Common myeloid progenitor, CD34-positive (primary cell): ENCODE results near the gene IL1RL2.

Experiments
- CTCF ChIA-PET: fragments of 350-600 bp; sonication (Branson Sonifier 250); formaldehyde crosslinking; loops from one replicate; lab custom pipeline; 2021; ENCODE audit warnings: antibody characterized with exemption; lab: Charles Lee
- POLR2A ChIA-PET: fragments of 350-600 bp; sonication (Branson Sonifier 250); formaldehyde crosslinking; loops from one replicate; lab custom pipeline; 2021; ENCODE audit warnings: antibody characterized with exemption; lab: Charles Lee
- DNase-seq, 3 donors: peaks; one replicate each; pipeline versions ENCODE4 v3.0.0 to v3.0.0-alpha.2; 2013
- H3K27ac ChIP-seq, 2 experiments: 1 replicate in 1 of 2; 2 replicates in 1 of 2; pipeline ENCODE4 v1.7.0; 2013; ENCODE audit warnings: inconsistent platforms in 2 of 2, low read length in 2 of 2, mild to moderate bottlenecking in 2 of 2, low read depth in 1 of 2, moderate library complexity in 1 of 2; ENCODE audit not compliant: severe bottlenecking in 2 of 2, insufficient read depth in 1 of 2, poor library complexity in 1 of 2
- H3K27me3 ChIP-seq, 5 experiments: replicated peaks in 2 of 5; 1 replicate in 3 of 5; 2 replicates in 2 of 5; pipeline versions ENCODE4 v1.6.1 to v1.7.0; 2013; ENCODE audit warnings: low read length in 4 of 5, mild to moderate bottlenecking in 2 of 5, moderate library complexity in 2 of 5, inconsistent platforms in 1 of 5; ENCODE audit not compliant: insufficient read depth in 5 of 5, control insufficient read depth in 4 of 5
- H3K36me3 ChIP-seq, 4 experiments: 1 replicate in 2 of 4; 2 replicates in 2 of 4; pipeline versions ENCODE4 v1.6.1 to v1.7.0; 2013; ENCODE audit warnings: low read length in 3 of 4, control low read depth in 1 of 4, mild to moderate bottlenecking in 1 of 4; ENCODE audit not compliant: control insufficient read depth in 4 of 4, insufficient read depth in 4 of 4
- H3K4me1 ChIP-seq, 4 experiments: 1 replicate in 3 of 4; 2 replicates in 1 of 4; pipeline versions ENCODE4 v1.6.1 to v1.7.1; 2013; ENCODE audit warnings: low read length in 3 of 4, mild to moderate bottlenecking in 3 of 4, control low read depth in 1 of 4, inconsistent platforms in 1 of 4, moderate library complexity in 1 of 4; ENCODE audit not compliant: control insufficient read depth in 4 of 4, insufficient read depth in 4 of 4; ENCODE audit errors: control extremely low read depth in 1 of 4
- H3K4me3 ChIP-seq, 7 experiments: 1 replicate in 4 of 7; 2 replicates in 3 of 7; pipeline versions ENCODE4 v1.5.1 to v1.7.0; 2013; ENCODE audit warnings: mild to moderate bottlenecking in 7 of 7, low read length in 6 of 7, moderate library complexity in 6 of 7, inconsistent platforms in 2 of 7, low read depth in 2 of 7, control low read depth in 1 of 7; ENCODE audit not compliant: insufficient read depth in 4 of 7, control insufficient read depth in 1 of 7; ENCODE audit errors: extremely low read depth in 1 of 7
- H3K9me3 ChIP-seq, 5 experiments: 1 replicate in 4 of 5; 2 replicates in 1 of 5; pipeline versions ENCODE4 v1.6.1 to v1.7.1; 2013; ENCODE audit warnings: low read length in 4 of 5, mild to moderate bottlenecking in 2 of 5, inconsistent platforms in 1 of 5, low read depth in 1 of 5, moderate library complexity in 1 of 5; ENCODE audit not compliant: control insufficient read depth in 4 of 5, insufficient read depth in 2 of 5; ENCODE audit errors: control extremely low read depth in 1 of 5
- WGBS: methylation state at CpG from one replicate; pipeline ENCODE4 v1.1.5; 2013; ENCODE audit not compliant: insufficient coverage; 5-methylcytosine and 5-hydroxymethylcytosine counted together

IL1RL2 gene

GRCh38 chr2:102147935-102148334, 38.9 kb upstream of the IL1RL2 start:
- CTCF ChIA-PET = interaction anchor here (0.7 kb wide), 1 partner anchor 19 kb away, joined by 3 read pairs; no protein-coding TSS in a partner anchor

GRCh38 chr2:102149243-102149642, 37.6 kb upstream of the IL1RL2 start:
- peaks cover 0 to 3% (median 0%) of the 10 kb centered on the region in 4 experiments for H3K36me3 ChIP-seq
- DNase-seq = no peak
- no peak overlapping the region for H3K4me3 ChIP-seq
- H3K4me1 ChIP-seq = no peaks in the 10 kb centered on the region
- ChIA-PET CTCF (interaction anchor here (1.7 kb wide), 1 partner anchor 17 kb away, joined by 5 read pairs; no protein-coding TSS in a partner anchor), POLR2A (no interaction called here)
- peaks cover 0 to under 1% (median 0%) of the 10 kb centered on the region in 5 experiments for H3K27me3 ChIP-seq
- H3K9me3 ChIP-seq = peaks cover 9 to 51% (median 28%) of the 10 kb centered on the region in 5 experiments
- no peak overlapping the region for H3K27ac ChIP-seq
- no CpG with 5 or more reads among the region's 2 CpGs for WGBS

More at GRCh38 chr2:102147935-102148334, 38.9 kb upstream of the IL1RL2 start:
- Histone ChIP-seq H3K4me1 (peaks cover under 1 to 4% (median 3%) of the 10 kb centered on the region in 4 experiments), H3K9me3 (peaks cover 9 to 57% (median 28%) of the 10 kb centered on the region in 5 experiments), H3K27ac (no peak overlapping the region), H3K27me3 (peaks cover 0 to 13% (median 3%) of the 10 kb centered on the region in 5 experiments), H3K36me3 (peaks cover 0 to 3% (median 0%) of the 10 kb centered on the region in 4 experiments), H3K4me3 (no peak overlapping the region)
- 92% methylated on average over 2 of the region's 3 CpGs for WGBS
- peak in 1 of 3 donors; percentile 7 for DNase-seq
- POLR2A ChIA-PET = no interaction called here

GRCh38 chr2:102149644-102150455, 37.0 kb upstream of the IL1RL2 start:
- ChIA-PET CTCF (interaction anchor here (0.9 to 1.7 kb wide), 3 partner anchors 8 to 16 kb away, joined by 3 to 5 read pairs (median 3); no protein-coding TSS in a partner anchor), POLR2A (no interaction called here)
- no peak overlapping the region for H3K27ac ChIP-seq
- no peaks in the 10 kb centered on the region for H3K4me1 ChIP-seq
- DNase-seq = no peak
- H3K36me3 ChIP-seq = peaks cover 0 to 3% (median 0%) of the 10 kb centered on the region in 4 experiments
- no peak overlapping the region for H3K4me3 ChIP-seq
- 100% methylated on average over 6 of the region's 9 CpGs for WGBS
- H3K9me3 ChIP-seq = peaks cover 9 to 48% (median 28%) of the 10 kb centered on the region in 5 experiments
- H3K27me3 ChIP-seq = no peaks in the 10 kb centered on the region

- no peaks in the 10 kb centered on the region for H3K36me3 ChIP-seq
- CTCF ChIA-PET = interaction anchor here (1.1 to 1.8 kb wide), 2 partner anchors 10 to 12 kb away, joined by 5 to 6 read pairs; partner anchors contain the start of gene IL1R1
- no peak overlapping the region for H3K27ac ChIP-seq
- no peak for DNase-seq
- WGBS = 94% methylated on average over 6 of the region's 6 CpGs
- H3K4me3 ChIP-seq = no peak overlapping the region
- POLR2A ChIA-PET = no interaction called here
- H3K4me1 ChIP-seq = no peaks in the 10 kb centered on the region
- peaks cover 0 to 8% (median 7%) of the 10 kb centered on the region in 5 experiments for H3K9me3 ChIP-seq
- no peaks in the 10 kb centered on the region for H3K27me3 ChIP-seq
Measured at GRCh38 chr2:102154364-102154763, 32.5 kb upstream of the IL1RL2 start.

GRCh38 chr2:102154946-102155702, 31.7 kb upstream of the IL1RL2 start:
- H3K27ac ChIP-seq = no peak overlapping the region
- H3K9me3 ChIP-seq = peaks cover 0 to 3% (median 1%) of the 10 kb centered on the region in 5 experiments
- ChIA-PET POLR2A (no interaction called here), CTCF (interaction anchor here (1.1 to 3.1 kb wide), 3 partner anchors 12 to 13 kb away, joined by 4 to 17 read pairs (median 5); partner anchors contain the start of gene IL1R1)
- no peak for DNase-seq
- H3K4me1 ChIP-seq = no peaks in the 10 kb centered on the region
- H3K27me3 ChIP-seq = no peaks in the 10 kb centered on the region
- no peak overlapping the region for H3K4me3 ChIP-seq
- no peaks in the 10 kb centered on the region for H3K36me3 ChIP-seq
- 100% methylated on average over 3 of the region's 7 CpGs for WGBS

- POLR2A ChIA-PET = no interaction called here
- Histone ChIP-seq H3K27ac (no peak overlapping the region), H3K27me3 (no peaks in the 10 kb centered on the region)
Measured at GRCh38 chr2:102155703-102156515, 30.9 kb upstream of the IL1RL2 start.

More at GRCh38 chr2:102155703-102156515, 30.9 kb upstream of the IL1RL2 start:
- Histone ChIP-seq H3K4me3 (no peak overlapping the region), H3K36me3 (no peaks in the 10 kb centered on the region), H3K4me1 (no peaks in the 10 kb centered on the region), H3K9me3 (peaks cover 0 to 1% (median 0%) of the 10 kb centered on the region in 5 experiments)
- 100% methylated on average over 2 of the region's 6 CpGs for WGBS
- CTCF ChIA-PET = interaction anchor here (1.3 to 3.1 kb wide), 2 partner anchors 12 to 14 kb away, joined by 4 to 17 read pairs; no protein-coding TSS in a partner anchor
- peak in 2 of 3 donors; percentile 10 to 24 for DNase-seq
